ENCODE data around the gene PCDHGB4.
"Not testable (repeated sequence)": the region's sequence is repeated elsewhere in the genome, so short reads cannot be mapped to it uniquely, and the experiment has no call there.

PCDHGB4 gene

DNA sequence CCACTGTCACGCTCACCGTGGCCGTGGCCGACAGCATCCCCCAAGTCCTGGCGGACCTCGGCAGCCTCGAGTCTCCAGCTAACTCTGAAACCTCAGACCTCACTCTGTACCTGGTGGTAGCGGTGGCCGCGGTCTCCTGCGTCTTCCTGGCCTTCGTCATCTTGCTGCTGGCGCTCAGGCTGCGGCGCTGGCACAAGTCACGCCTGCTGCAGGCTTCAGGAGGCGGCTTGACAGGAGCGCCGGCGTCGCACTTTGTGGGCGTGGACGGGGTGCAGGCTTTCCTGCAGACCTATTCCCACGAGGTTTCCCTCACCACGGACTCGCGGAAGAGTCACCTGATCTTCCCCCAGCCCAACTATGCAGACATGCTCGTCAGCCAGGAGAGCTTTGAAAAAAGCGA, 45.2 kb downstream of the PCDHGB4 start:
- not testable (repeated sequence) for DNase-seq

DNA sequence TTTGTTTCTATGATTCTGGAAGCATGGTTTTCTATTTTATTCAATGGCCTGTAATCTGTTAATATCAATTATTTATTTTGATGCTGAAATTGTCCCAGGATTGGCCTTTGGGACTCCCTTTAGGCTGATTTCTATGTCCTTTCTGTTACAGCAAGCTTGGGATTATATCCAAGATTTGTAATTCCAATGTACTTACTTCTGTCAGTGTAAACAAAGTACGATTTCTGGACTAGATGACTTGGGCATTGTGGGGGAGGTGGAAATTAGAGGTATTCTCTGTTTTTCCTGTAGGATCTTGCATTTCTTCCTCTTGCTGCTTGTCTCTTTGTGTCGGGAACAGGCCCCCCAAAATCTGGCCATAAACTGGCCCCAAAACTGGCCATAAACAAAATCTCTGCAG, 46.5 kb downstream of the PCDHGB4 start:
- DNase-seq: no peak

DNA sequence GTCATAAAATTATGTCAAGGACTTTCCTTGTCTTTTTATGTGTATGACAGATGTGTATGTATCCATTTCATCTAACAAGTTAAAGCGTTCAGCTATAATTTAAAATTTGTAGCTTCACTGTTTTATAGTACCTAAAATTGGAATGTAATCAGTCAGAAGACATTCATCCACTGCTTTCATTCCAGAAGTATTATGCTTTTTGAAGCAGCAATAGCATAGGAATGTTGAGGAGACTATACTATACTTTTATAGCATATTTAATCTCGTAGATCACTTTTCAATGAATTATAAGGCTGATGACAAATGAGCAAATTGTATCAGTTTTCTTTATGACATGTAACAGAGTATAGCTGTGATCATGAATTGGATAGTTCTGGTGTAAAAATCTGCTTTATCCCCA, 49.7 kb downstream of the PCDHGB4 start:
- no peak for DNase-seq

DNA sequence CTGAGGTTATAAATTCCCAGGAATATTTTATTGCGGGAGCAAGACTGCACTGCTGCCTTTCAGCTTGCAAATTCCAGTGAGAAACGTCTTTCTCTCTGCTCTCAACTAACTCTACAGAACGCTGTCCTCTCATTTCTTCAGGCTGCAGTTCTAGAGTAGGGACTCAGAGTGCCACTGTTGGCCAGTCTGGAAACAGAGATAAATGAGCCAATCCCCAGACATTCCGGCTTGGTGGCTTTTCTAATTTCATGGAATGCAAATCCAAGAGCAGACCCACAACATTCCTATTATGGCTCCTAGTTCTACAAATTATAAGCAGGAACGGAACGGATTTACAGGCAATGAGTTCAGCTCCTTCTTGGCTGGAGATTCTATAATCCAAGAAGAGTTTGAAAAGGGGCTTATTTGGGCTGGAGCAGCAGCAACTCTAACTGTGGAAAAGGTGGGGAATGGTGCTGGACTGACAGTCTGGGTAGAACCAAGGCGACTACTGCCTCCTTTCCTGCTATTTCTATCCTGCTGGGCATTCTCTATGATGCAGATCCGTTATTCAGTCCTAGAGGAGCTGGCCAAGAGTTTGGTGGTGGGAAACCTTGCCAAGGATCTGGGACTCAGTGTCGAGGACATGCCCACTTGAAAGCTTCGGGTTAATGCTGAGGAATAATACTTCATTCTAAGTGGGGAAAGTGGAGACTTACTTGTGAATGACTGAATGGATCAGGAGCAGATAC, 52.1 kb downstream of the PCDHGB4 start:
- no peak for DNase-seq
